Right lobe of liver (tissue), 6 donors: ENCODE measurements around the gene LIPA. TPM values are rescaled to one million over a fixed set of nuclear protein-coding genes. Genes with fewer than 3 reads are reported as not detected.

Experiments used
- ATAC-seq, 4 donors: fragments of 200-7000 bp; cut with Tn5 transposase; one replicate each; pipeline ENCODE4 v1.9.1; 2020; ENCODE audit warnings: mild to moderate bottlenecking in 4 of 4, moderate library complexity in 4 of 4
- DNase-seq, 3 donors: peaks; one replicate each; pipeline ENCODE4 v3.0.0-alpha.2; 2020
- H3K27ac ChIP-seq, 3 donors: fragments of 200-600 bp; one replicate each; pipeline ENCODE4 v1.8.0; 2022
- H3K27me3 ChIP-seq, 2 donors: fragments of 200-600 bp; one replicate each; pipeline ENCODE4 v1.8.0; 2022
- H3K36me3 ChIP-seq, 4 donors: fragments of 200-600 bp; sonication (generic) in 1 of 4; one replicate each; pipeline versions ENCODE4 v1.5.1 to v1.8.0; 2017 to 2022; ENCODE audit warnings: control low read depth in 1 of 4
- H3K4me1 ChIP-seq, 4 donors: fragments of 200-600 bp; sonication (generic) in 1 of 4; one replicate each; pipeline versions ENCODE4 v1.5.1 to v1.8.0; 2017 to 2022; ENCODE audit warnings: control low read depth in 1 of 4
- H3K4me3 ChIP-seq, 3 donors: fragments of 200-600 bp; one replicate each; pipeline ENCODE4 v1.8.0; 2022
- H3K9me3 ChIP-seq, 4 donors: fragments of 200-600 bp; sonication (generic) in 1 of 4; one replicate each; pipeline versions ENCODE4 v1.5.1 to v1.8.0; 2017 to 2022; ENCODE audit warnings: control low read depth in 1 of 4
- CTCF ChIP-seq, 4 donors: fragments of 200-600 bp in 3 of 4; fragments of 450-650 bp in 1 of 4; IDR thresholded peaks; one replicate each; pipeline versions ENCODE4 v1.5.1 to v1.8.0; 2016 to 2022; ENCODE audit warnings: antibody characterized with exemption in 4 of 4, mild to moderate bottlenecking in 2 of 4
- POLR2A ChIP-seq: fragments of 450-650 bp; IDR thresholded peaks from one replicate; pipeline ENCODE4 v1.6.1; 2017; ENCODE audit warnings: antibody characterized with exemption, mild to moderate bottlenecking
- WGBS: methylation state at CpG from one replicate; pipeline ENCODE4 v1.1.6; 2018; ENCODE audit warnings: low coverage, low lambda C conversion rate; ENCODE audit not compliant: insufficient coverage; ENCODE audit errors: missing lambda C conversion rate; 5-methylcytosine and 5-hydroxymethylcytosine counted together
- intact Hi-C, 2 donors: fragments of 100-400 bp; cut with DNase I; formaldehyde crosslinking; loops; one replicate each; pipeline versions ENCODE4 v1.11.2 to v1.14.1; 2022
- total RNA-seq, 6 experiments: library from RNA; depleted of rRNA in 2 of 6; stranded (reverse); fragments of >200 nt in 2 of 6; fragmentation: NEBNext Ultra II Directional in 3 of 6; extraction: Animal tissue kit (Norgen Biotek cat#: 25700) in 3 of 6; gene quantifications; one replicate each; pipeline versions ENCODE4 v1.1.0 to v1.2.4, GENCODE V29; 2016 to 2023
- donor health status: DM: no; HTN: yes; CAD: no.
- donor health status: DM: no; HTN: no; CAD: no.
- donor health status: DM: no; HTN: no; CAD: no.
- donor health status: DM: no; HTN: yes; CAD: no.
- donor health status: DM: no; HTN: yes; CAD: no.

Gene LIPA
- total RNA-seq, 6 experiments from 2014 or later = 52.4 to 179 (median 58.4) TPM

DNA sequence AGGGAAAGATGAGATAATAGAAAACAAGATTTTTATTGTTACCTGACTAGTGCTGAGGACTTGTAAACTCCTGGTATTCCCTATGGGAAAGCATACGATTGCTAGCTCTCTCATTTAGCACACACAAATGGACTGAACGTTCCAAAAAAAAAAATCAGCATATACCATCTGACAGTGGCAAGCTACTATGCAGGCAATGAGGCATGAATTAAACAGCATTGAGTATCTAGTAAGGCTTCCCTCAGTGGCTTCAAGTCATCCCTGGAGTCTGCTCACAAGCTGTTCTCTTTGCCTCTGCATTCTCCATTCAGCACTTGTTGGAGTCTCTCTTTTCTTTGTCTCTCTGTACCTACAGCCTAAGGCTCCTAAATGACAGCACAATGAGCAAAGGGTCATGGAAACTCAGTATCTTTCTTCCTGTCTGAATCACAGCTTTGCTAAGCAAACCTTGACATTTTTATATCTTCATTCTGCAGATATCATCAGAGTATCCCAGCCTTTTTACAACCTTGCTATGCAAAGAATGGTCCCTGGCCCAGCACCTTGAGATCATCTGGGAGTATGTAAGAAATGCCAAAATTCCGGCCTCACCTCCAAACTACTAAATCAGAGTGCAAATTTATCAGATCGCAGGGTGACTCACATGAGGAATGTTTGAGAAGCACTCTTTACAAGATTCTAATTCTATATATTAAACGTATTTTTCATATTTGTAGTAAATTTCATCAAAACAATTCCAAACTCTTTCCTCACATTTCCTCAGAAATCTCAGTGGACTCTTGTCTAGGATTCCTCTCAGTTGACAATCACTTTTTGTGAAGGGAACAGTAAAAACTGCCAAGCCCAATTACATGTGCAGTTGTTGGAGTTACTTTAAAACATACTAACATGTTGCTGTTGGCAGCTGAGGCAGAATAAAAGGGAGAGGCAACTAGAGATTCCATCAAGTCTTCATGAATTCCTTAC is 10.8 kb upstream of the LIPA start:
- Histone ChIP-seq H3K27ac (no peak overlapping the region), H3K4me1 (peaks cover 0 to 7% (median 0%) of the 10 kb centered on the region in 4 donors), H3K4me3 (no peak overlapping the region), H3K27me3 (no peaks in the 10 kb centered on the region), H3K9me3 (no peaks in the 10 kb centered on the region), H3K36me3 (no peaks in the 10 kb centered on the region)
- 94% methylated on average over 5 of the region's 5 CpGs for WGBS
- DNase-seq = no peak
- TF ChIP-seq POLR2A = no peak
- no peak for TF ChIP-seq CTCF (IDR thresholded peaks at IDR 0.05)
- ATAC-seq = no peak
- intact Hi-C loops = no loop called here

GRCh38 chr10:89258881-89259280 is 7.3 kb upstream of the LIPA start:
- Histone ChIP-seq H3K9me3 (no peaks in the 10 kb centered on the region), H3K27ac (no peak overlapping the region), H3K4me3 (no peak overlapping the region), H3K4me1 (peaks cover 0 to 7% (median 0%) of the 10 kb centered on the region in 4 donors), H3K36me3 (no peaks in the 10 kb centered on the region), H3K27me3 (no peaks in the 10 kb centered on the region)
- DNase-seq (no peak), ATAC-seq (no peak)
- intact Hi-C loops = no loop called here
- TF ChIP-seq CTCF (IDR thresholded peaks at IDR 0.05) (no peak), POLR2A (no peak)
- 83% methylated on average over 1 of the region's 1 CpG for WGBS

GRCh38 chr10:89257581-89257980 is 6.0 kb upstream of the LIPA start:
- Histone ChIP-seq H3K9me3 (no peaks in the 10 kb centered on the region), H3K4me1 (peaks cover 0 to 7% (median 0%) of the 10 kb centered on the region in 4 donors), H3K27ac (no peak overlapping the region), H3K4me3 (no peak overlapping the region), H3K27me3 (no peaks in the 10 kb centered on the region), H3K36me3 (no peaks in the 10 kb centered on the region)
- intact Hi-C loops = no loop called here
- no peak for TF ChIP-seq POLR2A
- no peak for TF ChIP-seq CTCF (IDR thresholded peaks at IDR 0.05)
- WGBS = 64% methylated on average over 2 of the region's 2 CpGs
- no peak for ATAC-seq
- no peak for DNase-seq

GRCh38 chr10:89256962-89257361 is 5.4 kb upstream of the LIPA start:
- ATAC-seq (no peak), DNase-seq (no peak)
- TF ChIP-seq CTCF (IDR thresholded peaks at IDR 0.05) = no peak
- no peak for TF ChIP-seq POLR2A
- H3K27me3 ChIP-seq = no peaks in the 10 kb centered on the region
- H3K27ac ChIP-seq = no peak overlapping the region
- H3K36me3 ChIP-seq = no peaks in the 10 kb centered on the region
- intact Hi-C loops = no loop called here
- H3K9me3 ChIP-seq = no peaks in the 10 kb centered on the region
- peaks cover 0 to 7% (median 0%) of the 10 kb centered on the region in 4 donors for H3K4me1 ChIP-seq
- 8% methylated on average over 1 of the region's 1 CpG for WGBS
- no peak overlapping the region for H3K4me3 ChIP-seq
